ENCODE measurements around the gene FBXW7. TPM values are rescaled to one million over a fixed set of nuclear protein-coding genes. Genes with fewer than 3 reads are reported as not detected.

The FBXW7 gene
- total and polyA plus RNA-seq, 2 of the 13 experiments (the other 11 are each of a cell fraction or from before 2014, with no cell fraction given), result 5.0 to 40.9 TPM

- in situ Hi-C loops (cut with HindIII; ENCODE audit: extremely low pct_ligation_motif_present, low pct_unique_long_range_greater_than_20kb), result no loop called here
- CTCF ChIA-PET (ENCODE audit: low intra/inter-chr PET ratio, low total read pairs), result no interaction called here
These were observed 241.6 kb downstream of the FBXW7 start for GRCh38 chr4:152294331-152294730.

More at GRCh38 chr4:152294331-152294730, 241.6 kb downstream of the FBXW7 start:
- no peak for TF ChIP-seq PLSCR1 (CRISPR knock-in tag; IDR thresholded peaks at IDR 0.05; ENCODE audit: borderline replicate concordance)
- no peak for TF ChIP-seq UBTF (CRISPR knock-in tag; IDR thresholded peaks at IDR 0.05)
- no peak for TF ChIP-seq ATF7 (IDR thresholded peaks at IDR 0.05)
- TF ChIP-seq ATF7 (CRISPR knock-in tag; IDR thresholded peaks at IDR 0.05), result no peak
- 3% methylated on average over 3 of the region's 3 CpGs for WGBS (ENCODE audit: low lambda C conversion rate)
- POLR2A ChIA-PET, result no interaction called here
- no peaks in the 10 kb centered on the region for H3K79me2 ChIP-seq (ENCODE audit: insufficient read depth, low read length)
- no peak overlapping the region for H3K9ac ChIP-seq (ENCODE audit: insufficient read depth, low read depth, low read length)
- no peaks in the 10 kb centered on the region; a peak in 1 of 5 replicates for H3K27me3 ChIP-seq (ENCODE audit: control insufficient read depth in 1 of 2, insufficient read depth in 2 of 2, low read length in 2 of 2)
- no peak overlapping the region for H2AFZ ChIP-seq (ENCODE audit: low read length)
- no peaks in the 10 kb centered on the region for H3K4me1 ChIP-seq (ENCODE audit: insufficient read depth, low read length)
- no TSS peak for BruUV-seq (replicated peaks)
- intact Hi-C loops (cut with micrococcal nuclease; ENCODE audit: unreplicated experiment), result no loop called here
- DNase-seq (ENCODE audit: low spot score) (no peak), ATAC-seq (no peak), FAIRE-seq (no peak)
- no peak overlapping the region for H3K4me2 ChIP-seq (ENCODE audit: low read depth, low read length)
- H3K4me3 ChIP-seq (replicated peaks in 1 of 3; ENCODE audit: insufficient read depth in 1 of 3, low read depth in 2 of 3, low read length in 3 of 3), result no peak overlapping the region
- H3K27ac ChIP-seq (ENCODE audit: extremely low read length, insufficient read depth, low read length), result no peak overlapping the region
- no peaks in the 10 kb centered on the region for H3K36me3 ChIP-seq (replicated peaks in 1 of 2; ENCODE audit: control insufficient read depth in 1 of 2, insufficient read depth in 2 of 2, low read length in 2 of 2)
- no peaks in the 10 kb centered on the region for H3K9me3 ChIP-seq (ENCODE audit: low read length)
- H4K20me1 ChIP-seq (ENCODE audit: insufficient read depth, low read length), result no peaks in the 10 kb centered on the region

Measured in HepG2 (cell line).